Measurements from ENCODE around the gene CHRM4. TPM values are rescaled to one million over a fixed set of nuclear protein-coding genes. Genes with fewer than 3 reads are reported as not detected.

The CHRM4 gene
- total RNA-seq: not detected
- polyA plus RNA-seq: under 1 TPM; 0.12 to 0.16 TPM

- no peak for DNase-seq
- CTCF ChIA-PET (ENCODE audit: partially characterized antibody): interaction anchor here (0.9 kb wide), 1 partner anchor 83 kb away, joined by 4 read pairs; no protein-coding TSS in a partner anchor
- intact Hi-C loops (cut with micrococcal nuclease): loop anchor here (10.0 kb wide), 1 partner anchor 507 kb away; the partner anchor contains the start of gene MAPK8IP1
- Histone ChIP-seq H3K27ac (ENCODE audit: low read depth, low read length) (no peak within 1 kb of the TSS), H3K4me1 (ENCODE audit: insufficient read depth, low read length) (peaks cover 42% of the 10 kb centered on the region), H3K4me3 (ENCODE audit: low read length in 2 of 2) (peak within 1 kb of the TSS in 1 of 2 donors; percentile 29), H3K36me3 (ENCODE audit: insufficient read depth, low read length) (no peaks in the 10 kb centered on the region), H3K27me3 (ENCODE audit: insufficient read depth, low read length) (peaks cover 28% of the 10 kb centered on the region), H3K9me3 (ENCODE audit: control insufficient read depth in 1 of 2, low read length in 2 of 2) (no peaks in the 10 kb centered on the region)
- H3K4me1 Mint-ChIP-seq: peaks cover 12 to 43% (median 25%) of the 10 kb centered on the region in 4 donors
- POLR2A ChIA-PET (ENCODE audit: partially characterized antibody): interaction anchor here (0.6 to 1.3 kb wide), 5 partner anchors 11 to 43 kb away, joined by 3 to 5 read pairs (median 3); no protein-coding TSS in a partner anchor
- H3K27ac Mint-ChIP-seq: peak within 1 kb of the TSS in 3 of 7 donors; percentile 15 to 81 (median 79)
- peaks cover 5 to 6% of the 10 kb centered on the region in 2 donors for H3K36me3 Mint-ChIP-seq
- peaks cover 16 to 38% of the 10 kb centered on the region in 2 donors for H3K27me3 Mint-ChIP-seq
- peaks cover 0 to 7% (median 0%) of the 10 kb centered on the region in 8 donors for H3K9me3 Mint-ChIP-seq
- peak within 1 kb of the TSS; percentile 63 to 84 (median 80) for H3K4me3 Mint-ChIP-seq
Measured at GRCh38 chr11:46391578-46392420, at the start of gene CHRM4. Gene CHRM4 (minus strand): TSS chr11:46391776. CDS start chr11:46386557, 5,219 bp downstream.

GRCh38 chr11:46438211-46438610, 46.6 kb upstream of the CHRM4 start:
- no peaks in the 10 kb centered on the region for H3K27me3 Mint-ChIP-seq
- CTCF ChIA-PET (ENCODE audit: partially characterized antibody): no interaction called here

DNA sequence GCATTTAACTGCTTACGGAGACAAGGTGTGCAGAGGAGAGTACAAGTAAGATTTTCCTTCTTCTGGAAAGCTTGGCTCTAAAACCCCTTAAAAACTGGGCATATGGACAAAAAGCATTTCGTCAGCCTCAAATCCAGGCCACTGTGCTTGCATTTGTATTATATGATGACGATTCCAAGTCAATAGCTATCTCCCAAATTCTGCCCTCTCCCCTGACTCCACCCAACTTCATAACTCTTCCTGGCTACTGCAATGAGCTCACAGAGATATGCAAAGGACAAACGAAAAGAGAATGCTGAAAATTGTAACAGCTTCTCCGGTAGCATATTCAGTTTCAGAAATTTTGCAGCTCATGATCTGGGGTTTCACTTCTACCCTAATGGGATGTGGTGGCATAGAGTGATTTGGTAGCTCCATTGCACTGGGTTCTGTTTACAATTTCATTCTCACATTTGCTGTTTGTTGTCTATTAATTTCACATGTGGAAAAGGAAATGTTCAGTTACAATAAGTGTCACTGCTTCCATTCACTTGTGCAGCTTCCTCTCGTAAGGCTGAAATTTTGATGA, 45.6 kb upstream of the CHRM4 start:
- no peak overlapping the region for H3K4me3 Mint-ChIP-seq
- H3K27me3 Mint-ChIP-seq: no peaks in the 10 kb centered on the region
- intact Hi-C loops (cut with micrococcal nuclease): no loop called here
- Histone ChIP-seq H3K9me3 (ENCODE audit: control insufficient read depth in 1 of 2, low read length in 2 of 2) (no peaks in the 10 kb centered on the region), H3K4me1 (ENCODE audit: insufficient read depth, low read length) (no peaks in the 10 kb centered on the region), H3K27ac (ENCODE audit: low read depth, low read length) (no peak overlapping the region), H3K27me3 (ENCODE audit: insufficient read depth, low read length) (no peaks in the 10 kb centered on the region), H3K4me3 (ENCODE audit: low read length in 2 of 2) (no peak overlapping the region), H3K36me3 (ENCODE audit: insufficient read depth, low read length) (peaks cover 28% of the 10 kb centered on the region)
- peaks cover 60 to 68% of the 10 kb centered on the region in 2 donors for H3K36me3 Mint-ChIP-seq
- no peak for DNase-seq
- CTCF ChIA-PET (ENCODE audit: partially characterized antibody): no interaction called here
- H3K4me1 Mint-ChIP-seq: peaks cover 0 to 2% (median 0%) of the 10 kb centered on the region in 4 donors
- POLR2A ChIA-PET (ENCODE audit: partially characterized antibody): no interaction called here
- H3K27ac Mint-ChIP-seq: no peak overlapping the region
- H3K9me3 Mint-ChIP-seq: no peaks in the 10 kb centered on the region

More at GRCh38 chr11:46438211-46438610, 46.6 kb upstream of the CHRM4 start:
- H3K27me3 ChIP-seq (ENCODE audit: insufficient read depth, low read length): no peaks in the 10 kb centered on the region
- no peak for DNase-seq
- H3K27ac ChIP-seq (ENCODE audit: low read depth, low read length): no peak overlapping the region
- POLR2A ChIA-PET (ENCODE audit: partially characterized antibody): no interaction called here
- peaks cover 61 to 69% of the 10 kb centered on the region in 2 donors for H3K36me3 Mint-ChIP-seq
- H3K27ac Mint-ChIP-seq: no peak overlapping the region
- H3K4me3 Mint-ChIP-seq: no peak overlapping the region
- no peaks in the 10 kb centered on the region for H3K9me3 ChIP-seq (ENCODE audit: control insufficient read depth in 1 of 2, low read length in 2 of 2)
- H3K4me3 ChIP-seq (ENCODE audit: low read length in 2 of 2): no peak overlapping the region
- peaks cover 0 to 2% (median 0%) of the 10 kb centered on the region in 4 donors for H3K4me1 Mint-ChIP-seq
- intact Hi-C loops (cut with micrococcal nuclease): no loop called here
- no peaks in the 10 kb centered on the region for H3K9me3 Mint-ChIP-seq
- H3K4me1 ChIP-seq (ENCODE audit: insufficient read depth, low read length): no peaks in the 10 kb centered on the region
- peaks cover 22% of the 10 kb centered on the region for H3K36me3 ChIP-seq (ENCODE audit: insufficient read depth, low read length)

DNA sequence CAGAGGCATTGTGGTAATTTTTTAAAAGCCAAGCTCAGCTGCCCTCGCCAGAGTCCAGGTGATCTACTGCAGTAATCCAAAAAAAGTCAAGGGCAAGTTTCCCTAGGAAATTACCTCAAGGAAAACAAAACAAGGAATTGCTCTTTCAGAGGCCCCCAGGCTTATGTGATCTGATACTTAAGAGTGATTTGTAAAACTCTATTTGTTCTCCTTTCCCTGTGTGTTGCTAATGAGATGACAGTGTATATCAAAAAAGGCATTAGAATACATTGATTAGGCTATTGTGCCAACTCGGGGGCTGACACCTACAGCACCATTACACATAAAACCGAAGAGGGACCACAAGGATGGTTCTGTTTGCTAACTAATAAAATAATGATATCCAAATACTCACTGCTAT, 44.5 kb upstream of the CHRM4 start:
- Mint-ChIP-seq H3K27ac (peak overlapping the region in 1 of 7 donors; percentile 51), H3K36me3 (peaks cover 62 to 69% of the 10 kb centered on the region in 2 donors)

DNA sequence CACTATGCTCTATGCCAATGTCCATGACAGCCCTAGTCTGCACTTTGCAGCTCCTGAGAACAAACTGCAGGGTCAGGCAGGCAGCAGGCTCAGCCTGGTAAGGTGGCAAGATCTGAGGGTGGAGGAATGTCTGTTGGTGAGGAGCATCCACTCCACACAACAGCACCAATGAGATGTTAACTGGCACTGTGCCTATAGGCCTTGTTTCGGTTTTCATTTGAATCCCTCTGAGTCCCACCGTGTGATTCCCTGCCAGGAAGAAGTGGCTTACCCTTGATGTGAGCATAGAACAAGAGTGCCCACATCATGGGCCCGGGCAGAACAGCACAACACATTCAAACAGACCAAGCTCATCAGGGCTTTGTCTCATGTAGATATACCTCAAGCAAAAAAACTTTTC, 44.1 kb upstream of the CHRM4 start:
- no peaks in the 10 kb centered on the region for H3K27me3 ChIP-seq (ENCODE audit: insufficient read depth, low read length)
- H3K4me3 ChIP-seq (ENCODE audit: low read length in 2 of 2): no peak overlapping the region
- no peak overlapping the region for H3K27ac ChIP-seq (ENCODE audit: low read depth, low read length)
- Mint-ChIP-seq H3K4me1 (no peaks in the 10 kb centered on the region), H3K36me3 (peaks cover 57 to 70% of the 10 kb centered on the region in 2 donors), H3K9me3 (no peaks in the 10 kb centered on the region), H3K4me3 (no peak overlapping the region), H3K27ac (no peak overlapping the region), H3K27me3 (no peaks in the 10 kb centered on the region)
- intact Hi-C loops (cut with micrococcal nuclease): no loop called here
- ChIA-PET POLR2A (ENCODE audit: partially characterized antibody) (no interaction called here), CTCF (ENCODE audit: partially characterized antibody) (no interaction called here)
- peaks cover 33% of the 10 kb centered on the region for H3K36me3 ChIP-seq (ENCODE audit: insufficient read depth, low read length)
- no peak for DNase-seq
- no peaks in the 10 kb centered on the region for H3K4me1 ChIP-seq (ENCODE audit: insufficient read depth, low read length)
- H3K9me3 ChIP-seq (ENCODE audit: control insufficient read depth in 1 of 2, low read length in 2 of 2): no peaks in the 10 kb centered on the region

More for the DNA sequence above, 44.5 kb upstream of the CHRM4 start:
- H3K4me1 Mint-ChIP-seq: peaks cover 0 to 2% (median 0%) of the 10 kb centered on the region in 4 donors
- H3K27me3 ChIP-seq (ENCODE audit: insufficient read depth, low read length): no peaks in the 10 kb centered on the region
- no peaks in the 10 kb centered on the region for H3K27me3 Mint-ChIP-seq
- H3K27ac ChIP-seq (ENCODE audit: low read depth, low read length): no peak overlapping the region
- CTCF ChIA-PET (ENCODE audit: partially characterized antibody): no interaction called here
- H3K4me3 ChIP-seq (ENCODE audit: low read length in 2 of 2): no peak overlapping the region
- no peaks in the 10 kb centered on the region for H3K9me3 ChIP-seq (ENCODE audit: control insufficient read depth in 1 of 2, low read length in 2 of 2)
- no peaks in the 10 kb centered on the region for H3K4me1 ChIP-seq (ENCODE audit: insufficient read depth, low read length)
- POLR2A ChIA-PET (ENCODE audit: partially characterized antibody): no interaction called here
- intact Hi-C loops (cut with micrococcal nuclease): no loop called here
- H3K9me3 Mint-ChIP-seq: no peaks in the 10 kb centered on the region
- no peak for DNase-seq
- peaks cover 28% of the 10 kb centered on the region for H3K36me3 ChIP-seq (ENCODE audit: insufficient read depth, low read length)
- no peak overlapping the region for H3K4me3 Mint-ChIP-seq

GRCh38 chr11:46431211-46431610, 39.6 kb upstream of the CHRM4 start:
- H3K4me1 Mint-ChIP-seq: peaks cover 0 to 2% (median 0%) of the 10 kb centered on the region in 4 donors
- Histone ChIP-seq H3K36me3 (ENCODE audit: insufficient read depth, low read length) (peaks cover 42% of the 10 kb centered on the region), H3K4me3 (ENCODE audit: low read length in 2 of 2) (no peak overlapping the region), H3K4me1 (ENCODE audit: insufficient read depth, low read length) (no peaks in the 10 kb centered on the region), H3K27ac (ENCODE audit: low read depth, low read length) (no peak overlapping the region), H3K9me3 (ENCODE audit: control insufficient read depth in 1 of 2, low read length in 2 of 2) (no peaks in the 10 kb centered on the region), H3K27me3 (ENCODE audit: insufficient read depth, low read length) (no peaks in the 10 kb centered on the region)
- no peak for DNase-seq
- H3K9me3 Mint-ChIP-seq: no peaks in the 10 kb centered on the region
- H3K27me3 Mint-ChIP-seq: no peaks in the 10 kb centered on the region
- intact Hi-C loops (cut with micrococcal nuclease): no loop called here
- ChIA-PET POLR2A (ENCODE audit: partially characterized antibody) (no interaction called here), CTCF (ENCODE audit: partially characterized antibody) (interaction anchor here (1.5 kb wide), 1 partner anchor 9 kb away, joined by 3 read pairs; no protein-coding TSS in a partner anchor)
- H3K36me3 Mint-ChIP-seq: peaks cover 72 to 80% of the 10 kb centered on the region in 2 donors
- H3K27ac Mint-ChIP-seq: no peak overlapping the region
- no peak overlapping the region for H3K4me3 Mint-ChIP-seq

DNA sequence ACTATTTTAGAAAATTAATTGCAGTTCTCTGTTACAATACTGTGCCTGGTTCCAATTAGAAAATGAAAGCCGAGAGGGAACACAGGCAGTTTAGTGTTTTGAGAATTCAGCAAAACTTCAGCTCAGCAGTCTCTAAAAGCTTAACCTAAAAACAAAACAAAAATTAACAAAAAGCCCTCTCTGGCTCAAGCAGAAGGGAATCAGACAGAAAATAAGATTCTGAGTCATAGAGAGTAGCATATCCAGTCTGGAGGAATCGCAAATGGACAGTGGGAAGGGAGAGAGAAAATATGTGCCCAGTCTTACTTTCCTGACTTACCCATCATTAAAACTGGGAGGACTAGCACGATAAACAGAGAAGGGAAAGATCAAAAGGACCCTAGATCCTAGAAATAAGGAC, 38.1 kb upstream of the CHRM4 start:
- H3K27ac Mint-ChIP-seq: no peak overlapping the region
- intact Hi-C loops (cut with micrococcal nuclease): no loop called here
- H3K4me3 ChIP-seq (ENCODE audit: low read length in 2 of 2): no peak overlapping the region
- no peak for DNase-seq
- no peaks in the 10 kb centered on the region for H3K9me3 Mint-ChIP-seq
- peaks cover 65% of the 10 kb centered on the region in 2 donors for H3K36me3 Mint-ChIP-seq
- ChIA-PET CTCF (ENCODE audit: partially characterized antibody) (interaction anchor here (1.5 kb wide), 1 partner anchor 10 kb away, joined by 3 read pairs; no protein-coding TSS in a partner anchor), POLR2A (ENCODE audit: partially characterized antibody) (no interaction called here)
- H3K4me1 ChIP-seq (ENCODE audit: insufficient read depth, low read length): no peaks in the 10 kb centered on the region
- H3K27ac ChIP-seq (ENCODE audit: low read depth, low read length): no peak overlapping the region
- no peak overlapping the region for H3K4me3 Mint-ChIP-seq
- H3K4me1 Mint-ChIP-seq: peaks cover 0 to 2% (median 0%) of the 10 kb centered on the region in 4 donors
- H3K36me3 ChIP-seq (ENCODE audit: insufficient read depth, low read length): peaks cover 35% of the 10 kb centered on the region
- H3K27me3 Mint-ChIP-seq: no peaks in the 10 kb centered on the region
- no peaks in the 10 kb centered on the region for H3K9me3 ChIP-seq (ENCODE audit: control insufficient read depth in 1 of 2, low read length in 2 of 2)
- H3K27me3 ChIP-seq (ENCODE audit: insufficient read depth, low read length): no peaks in the 10 kb centered on the region

All from CD4-positive, alpha-beta memory T cell (primary cell).